ENCODE data around the gene PAN3.

GRCh38 chr13:28092431-28092830, 45.9 kb upstream of the PAN3 start:
- no peak for TF ChIP-seq CTCF (IDR thresholded peaks at IDR 0.05)
- TF ChIP-seq POLR2AphosphoS5 (IDR thresholded peaks at IDR 0.05; ENCODE audit: low read depth, low read length) = no peak
- TF ChIP-seq TCF7L2 (IDR thresholded peaks at IDR 0.05; ENCODE audit: low read depth, low read length) = no peak
- TF ChIP-seq SIN3A (IDR thresholded peaks at IDR 0.05; ENCODE audit: borderline replicate concordance, insufficient read depth, low read depth, low read length) = no peak
- TF ChIP-seq REST (IDR thresholded peaks at IDR 0.05; ENCODE audit: insufficient read depth in 1 of 2, low read depth in 2 of 2, low read length in 1 of 2) = no peak

All from Panc1 (cell line).